Caco-2 (cell line): Measurements from ENCODE around the gene RBM12. TPM values are rescaled to one million over a fixed set of nuclear protein-coding genes. Genes with fewer than 3 reads are reported as not detected.

Source experiments
- BruUV-seq: library from RNA; stranded (reverse); fragments of 400-500 nt; replicated peaks from 2 replicates; lab custom pipeline; 2021; lab: Mats Ljungman, UMichigan
- CTCF ChIA-PET: fragments of 300-600 bp; sonication (Branson Sonifier 250); formaldehyde crosslinking; loops from one replicate; lab custom pipeline; 2022; ENCODE audit warnings: antibody characterized with exemption; lab: Charles Lee
- POLR2A ChIA-PET: fragments of 300-600 bp; sonication (Branson Sonifier 250); formaldehyde crosslinking; loops from one replicate; lab custom pipeline; 2022; ENCODE audit warnings: antibody characterized with exemption; lab: Charles Lee
- DNase-seq, 2 experiments: peaks; one replicate each; pipeline versions ENCODE4 v3.0.0 to v3.0.0-alpha.2; 2020 to 2022
- H3K27me3 ChIP-seq: replicated peaks from 2 replicates; pipeline ENCODE4 v1.6.0; 2011; ENCODE audit warnings: low read length; ENCODE audit not compliant: control insufficient read depth, insufficient read depth
- H3K36me3 ChIP-seq: 2 replicates; pipeline ENCODE4 v1.5.1; 2011; ENCODE audit warnings: low read length; ENCODE audit not compliant: control insufficient read depth, insufficient read depth
- H3K4me1 ChIP-seq: fragments of 250-450 bp; sonication (Bioruptor Pico); 2 replicates; pipeline ENCODE4 v1.5.1; 2020; ENCODE audit warnings: mild to moderate bottlenecking
- H3K4me3 ChIP-seq: 2 replicates; pipeline ENCODE4 v1.5.1; 2011; ENCODE audit warnings: low read depth, mild to moderate bottlenecking, control low read depth, low read length
- H3K9me3 ChIP-seq: fragments of 250-450 bp; sonication (Bioruptor Pico); 2 replicates; pipeline ENCODE4 v1.5.1; 2020; ENCODE audit warnings: mild to moderate bottlenecking, moderate library complexity
- H3K27ac Mint-ChIP-seq: one replicate; pipeline ENCODE4 v1.8.0; 2022; ENCODE audit warnings: mixed read lengths; ENCODE audit not compliant: unreplicated experiment
- H3K27me3 Mint-ChIP-seq: one replicate; pipeline ENCODE4 v1.8.0; 2022; ENCODE audit warnings: mixed read lengths; ENCODE audit not compliant: insufficient read depth, unreplicated experiment
- H3K36me3 Mint-ChIP-seq: one replicate; pipeline ENCODE4 v1.8.0; 2022; ENCODE audit warnings: mild to moderate bottlenecking, mixed read lengths; ENCODE audit not compliant: insufficient read depth, unreplicated experiment
- H3K4me1 Mint-ChIP-seq: one replicate; pipeline ENCODE4 v1.8.0; 2022; ENCODE audit warnings: low read depth, mixed read lengths; ENCODE audit not compliant: unreplicated experiment
- H3K4me3 Mint-ChIP-seq: one replicate; pipeline ENCODE4 v1.8.0; 2022; ENCODE audit warnings: mild to moderate bottlenecking, moderate library complexity, mixed read lengths; ENCODE audit not compliant: unreplicated experiment
- H3K9me3 Mint-ChIP-seq: one replicate; pipeline ENCODE4 v1.8.0; 2022; ENCODE audit warnings: mixed read lengths; ENCODE audit not compliant: unreplicated experiment
- CTCF ChIP-seq, 2 experiments: fragments of 200-600 bp in 1 of 2; IDR thresholded peaks; 1 replicate in 1 of 2; 2 replicates in 1 of 2; pipeline versions ENCODE4 v1.5.1 to v1.8.0; 2011 to 2022; ENCODE audit warnings: antibody characterized with exemption in 1 of 2, control low read depth in 1 of 2, inconsistent platforms in 1 of 2, low read depth in 1 of 2, low read length in 1 of 2, mild to moderate bottlenecking in 1 of 2, moderate library complexity in 1 of 2; ENCODE audit not compliant: insufficient read depth in 1 of 2, severe bottlenecking in 1 of 2, unreplicated experiment in 1 of 2
- intact Hi-C: fragments of 100-400 bp; cut with micrococcal nuclease; formaldehyde crosslinking; loops from one replicate; pipeline ENCODE4 v1.10.0; 2022; ENCODE audit not compliant: unreplicated experiment
- total RNA-seq: library from RNA; stranded (reverse); gene quantifications from 2 replicates; pipeline ENCODE4 v1.2.3, GENCODE V29; 2022

The RBM12 gene
- total RNA-seq, 1 experiment from 2014 or later: 147 TPM

- H3K27me3 Mint-ChIP-seq: no peaks in the 10 kb centered on the region
- no TSS peak for BruUV-seq
- Histone ChIP-seq H3K27me3 (no peaks in the 10 kb centered on the region), H3K9me3 (no peaks in the 10 kb centered on the region), H3K4me3 (no peak overlapping the region), H3K4me1 (peaks cover 22% of the 10 kb centered on the region), H3K36me3 (peaks cover 8% of the 10 kb centered on the region)
- H3K9me3 Mint-ChIP-seq: no peaks in the 10 kb centered on the region
- CTCF ChIA-PET: interaction anchor here (0.5 to 1.7 kb wide), 5 partner anchors 9 to 252 kb away, joined by 3 to 8 read pairs (median 3); partner anchors contain the start of gene SCAND1
- POLR2A ChIA-PET: interaction anchor here (1.0 to 1.5 kb wide), 4 partner anchors 9 to 416 kb away, joined by 3 to 6 read pairs (median 3); partner anchors contain the start of gene RBM39
- TF ChIP-seq CTCF (IDR thresholded peaks at IDR 0.05; ENCODE audit: insufficient read depth in 1 of 2, low read depth in 1 of 2, low read length in 1 of 2, severe bottlenecking in 1 of 2, unreplicated experiment in 1 of 2): no peak
- H3K27ac Mint-ChIP-seq: peak overlapping the region; percentile 47
- peaks cover 97% of the 10 kb centered on the region for H3K36me3 Mint-ChIP-seq
- no peak overlapping the region for H3K4me3 Mint-ChIP-seq
- no peak for DNase-seq
- peaks cover 35% of the 10 kb centered on the region for H3K4me1 Mint-ChIP-seq
- intact Hi-C loops: no loop called here
Observed at GRCh38 chr20:35702051-35702823, 37.5 kb upstream of the RBM12 start.

- H3K27me3 ChIP-seq: no peaks in the 10 kb centered on the region
- no peak for TF ChIP-seq CTCF (IDR thresholded peaks at IDR 0.05; ENCODE audit: insufficient read depth in 1 of 2, low read depth in 1 of 2, low read length in 1 of 2, severe bottlenecking in 1 of 2, unreplicated experiment in 1 of 2)
- intact Hi-C loops: no loop called here
- Mint-ChIP-seq H3K27ac (peak overlapping the region; percentile 85), H3K9me3 (no peaks in the 10 kb centered on the region), H3K4me3 (peak overlapping the region; percentile 91), H3K36me3 (peaks cover 81% of the 10 kb centered on the region), H3K4me1 (peaks cover 35% of the 10 kb centered on the region), H3K27me3 (no peaks in the 10 kb centered on the region)
- H3K4me1 ChIP-seq: peaks cover 22% of the 10 kb centered on the region
- H3K36me3 ChIP-seq: peaks cover 7% of the 10 kb centered on the region; the same call in 1 of the 2 replicates
- H3K4me3 ChIP-seq: peak overlapping the region; percentile 93
- BruUV-seq: no TSS peak
- no peaks in the 10 kb centered on the region for H3K9me3 ChIP-seq
- peak in 1 of 2 experiments; percentile 46 for DNase-seq
- POLR2A ChIA-PET: interaction anchor here (0.6 to 2.6 kb wide), 5 partner anchors 10 to 81 kb away, joined by 3 to 46 read pairs (median 13); partner anchors contain the start of genes CPNE1, RBM12 and RBM39
- CTCF ChIA-PET: interaction anchor here (0.8 to 2.0 kb wide), 5 partner anchors 82 to 254 kb away, joined by 3 to 8 read pairs (median 3); partner anchors contain the start of gene SCAND1
Observed at GRCh38 chr20:35700625-35701148, 36.0 kb upstream of the RBM12 start.
